ENCODE data around the gene ASB7.

DNA sequence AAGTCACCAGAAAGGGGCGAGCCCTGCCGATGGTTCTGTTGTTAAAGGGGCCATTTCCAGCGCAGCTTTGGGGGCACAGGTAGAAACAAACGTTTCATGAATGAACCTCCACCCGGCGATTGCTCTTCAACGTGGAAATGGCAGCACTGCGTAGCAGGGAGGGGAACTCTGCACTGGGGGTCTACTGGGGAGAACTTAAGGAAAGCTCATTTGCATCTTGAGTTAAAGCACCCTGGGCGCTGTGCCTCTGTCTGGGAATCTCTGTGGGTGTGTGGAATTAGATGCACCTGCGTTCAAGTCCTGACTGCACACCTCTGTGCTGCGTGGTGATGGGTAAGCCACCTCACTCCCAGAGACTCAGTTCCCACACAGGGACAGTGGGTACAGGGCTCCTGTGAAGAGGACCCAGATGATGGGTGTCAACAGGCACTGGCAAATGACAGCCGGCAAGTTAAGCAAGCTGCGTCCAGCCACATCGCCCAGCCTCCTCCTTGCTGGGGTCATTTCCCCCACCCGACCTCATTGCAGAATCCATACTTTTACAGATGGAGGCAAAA, 68.8 kb downstream of the ASB7 start:
- TF ChIP-seq, protein P1, sequence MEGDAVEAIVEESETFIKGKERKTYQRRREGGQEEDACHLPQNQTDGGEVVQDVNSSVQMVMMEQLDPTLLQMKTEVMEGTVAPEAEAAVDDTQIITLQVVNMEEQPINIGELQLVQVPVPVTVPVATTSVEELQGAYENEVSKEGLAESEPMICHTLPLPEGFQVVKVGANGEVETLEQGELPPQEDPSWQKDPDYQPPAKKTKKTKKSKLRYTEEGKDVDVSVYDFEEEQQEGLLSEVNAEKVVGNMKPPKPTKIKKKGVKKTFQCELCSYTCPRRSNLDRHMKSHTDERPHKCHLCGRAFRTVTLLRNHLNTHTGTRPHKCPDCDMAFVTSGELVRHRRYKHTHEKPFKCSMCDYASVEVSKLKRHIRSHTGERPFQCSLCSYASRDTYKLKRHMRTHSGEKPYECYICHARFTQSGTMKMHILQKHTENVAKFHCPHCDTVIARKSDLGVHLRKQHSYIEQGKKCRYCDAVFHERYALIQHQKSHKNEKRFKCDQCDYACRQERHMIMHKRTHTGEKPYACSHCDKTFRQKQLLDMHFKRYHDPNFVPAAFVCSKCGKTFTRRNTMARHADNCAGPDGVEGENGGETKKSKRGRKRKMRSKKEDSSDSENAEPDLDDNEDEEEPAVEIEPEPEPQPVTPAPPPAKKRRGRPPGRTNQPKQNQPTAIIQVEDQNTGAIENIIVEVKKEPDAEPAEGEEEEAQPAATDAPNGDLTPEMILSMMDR (conservative IDR thresholded peaks at IDR 0.05; ENCODE audit: low read depth, low read length): no peak
- TF ChIP-seq EZH2 (IDR thresholded peaks at IDR 0.05; ENCODE audit: borderline replicate concordance, low read depth, low read length, poor library complexity, severe bottlenecking): no peak

Measured in A673 (cell line).